KMS-11 (cell line): ENCODE measurements around the gene MELK.

Experiments used
- H2AFZ ChIP-seq: fragments of 200-600 bp; sonication (generic); 2 replicates; pipeline ENCODE4 v1.6.1; 2016; ENCODE audit warnings: antibody characterized with exemption, mixed run types, low read depth
- H3K27ac ChIP-seq: fragments of 200-600 bp; sonication (generic); 2 replicates; pipeline ENCODE4 v1.6.1; 2016; ENCODE audit warnings: mild to moderate bottlenecking, mixed run types
- H3K27me3 ChIP-seq: fragments of 200-600 bp; sonication (generic); 2 replicates; pipeline ENCODE4 v1.6.1; 2017; ENCODE audit warnings: mild to moderate bottlenecking, low read depth, mixed run types, moderate library complexity; ENCODE audit not compliant: insufficient read depth
- H3K36me3 ChIP-seq: fragments of 200-600 bp; sonication (generic); 2 replicates; pipeline ENCODE4 v1.6.1; 2017; ENCODE audit warnings: mild to moderate bottlenecking, mixed run types; ENCODE audit not compliant: insufficient read depth
- H3K4me1 ChIP-seq: fragments of 200-600 bp; sonication (generic); 2 replicates; pipeline ENCODE4 v1.6.1; 2016; ENCODE audit warnings: mild to moderate bottlenecking, low read depth, mixed run types; ENCODE audit not compliant: poor library complexity, severe bottlenecking
- H3K4me2 ChIP-seq: fragments of 200-600 bp; sonication (generic); 2 replicates; pipeline ENCODE4 v1.7.0; 2016; ENCODE audit warnings: mild to moderate bottlenecking, mixed run types
- H3K4me3 ChIP-seq: fragments of 200-600 bp; sonication (generic); IDR thresholded peaks from 2 replicates; pipeline ENCODE4 v1.6.1; 2017; ENCODE audit warnings: low read depth, low read length, mixed read lengths; ENCODE audit not compliant: insufficient read depth
- H3K79me2 ChIP-seq: fragments of 200-600 bp; sonication (generic); 2 replicates; pipeline ENCODE4 v1.6.1; 2016; ENCODE audit warnings: low read depth, mixed run types; ENCODE audit not compliant: insufficient read depth
- H3K9ac ChIP-seq: fragments of 200-600 bp; sonication (generic); 2 replicates; pipeline ENCODE4 v1.6.1; 2016; ENCODE audit warnings: mild to moderate bottlenecking, mixed run types
- H4K20me1 ChIP-seq: fragments of 200-600 bp; sonication (generic); 2 replicates; pipeline ENCODE4 v1.6.1; 2016; ENCODE audit warnings: mild to moderate bottlenecking, mixed run types; ENCODE audit not compliant: insufficient read depth
- CTCF ChIP-seq: fragments of 200-600 bp; sonication (generic); conservative IDR thresholded peaks from 2 replicates; pipeline ENCODE4 v1.6.1; 2017; ENCODE audit warnings: low read depth, mild to moderate bottlenecking, antibody characterized with exemption, low read length, moderate library complexity, mixed read lengths

The MELK gene

GRCh38 chr9:36718612-36719011 is 145.9 kb downstream of the MELK start:
- no peaks in the 10 kb centered on the region for H3K27me3 ChIP-seq
- no peak for TF ChIP-seq CTCF
- no peaks in the 10 kb centered on the region for H3K36me3 ChIP-seq
- no peak overlapping the region for H3K4me3 ChIP-seq
- no peak overlapping the region for H3K4me2 ChIP-seq
- H3K27ac ChIP-seq, result no peak overlapping the region
- no peaks in the 10 kb centered on the region for H3K79me2 ChIP-seq
- no peak overlapping the region for H2AFZ ChIP-seq
- H3K4me1 ChIP-seq, result no peaks in the 10 kb centered on the region
- H3K9ac ChIP-seq, result no peak overlapping the region
- no peaks in the 10 kb centered on the region for H4K20me1 ChIP-seq

GRCh38 chr9:36720043-36720442 is 147.3 kb downstream of the MELK start:
- no peak for TF ChIP-seq CTCF
- no peaks in the 10 kb centered on the region for H3K79me2 ChIP-seq
- H2AFZ ChIP-seq, result no peak overlapping the region
- H3K4me2 ChIP-seq, result no peak overlapping the region
- no peak overlapping the region for H3K27ac ChIP-seq
- no peaks in the 10 kb centered on the region for H4K20me1 ChIP-seq
- no peaks in the 10 kb centered on the region for H3K36me3 ChIP-seq
- H3K27me3 ChIP-seq, result no peaks in the 10 kb centered on the region
- H3K4me3 ChIP-seq, result no peak overlapping the region
- H3K4me1 ChIP-seq, result no peaks in the 10 kb centered on the region
- H3K9ac ChIP-seq, result no peak overlapping the region

- Histone ChIP-seq H3K4me2 (no peak overlapping the region), H3K27me3 (no peaks in the 10 kb centered on the region), H3K4me3 (no peak overlapping the region), H2AFZ (no peak overlapping the region), H3K79me2 (no peaks in the 10 kb centered on the region), H3K36me3 (no peaks in the 10 kb centered on the region), H3K27ac (no peak overlapping the region), H4K20me1 (no peaks in the 10 kb centered on the region), H3K9ac (no peak overlapping the region), H3K4me1 (no peaks in the 10 kb centered on the region)
- no peak for TF ChIP-seq CTCF
Measured at GRCh38 chr9:36721846-36722588, 149.3 kb downstream of the MELK start.

GRCh38 chr9:36725777-36726356 is 153.2 kb downstream of the MELK start:
- H3K36me3 ChIP-seq, result no peaks in the 10 kb centered on the region
- no peaks in the 10 kb centered on the region for H3K79me2 ChIP-seq
- peaks cover 2% of the 10 kb centered on the region for H3K4me1 ChIP-seq
- TF ChIP-seq CTCF, result no peak
- no peaks in the 10 kb centered on the region for H4K20me1 ChIP-seq
- no peaks in the 10 kb centered on the region for H3K27me3 ChIP-seq
- H3K4me2 ChIP-seq, result no peak overlapping the region
- no peak overlapping the region for H3K27ac ChIP-seq
- H3K4me3 ChIP-seq, result no peak overlapping the region
- no peak overlapping the region for H2AFZ ChIP-seq
- no peak overlapping the region for H3K9ac ChIP-seq
